Neuronal stem cell (in vitro differentiated cells): ENCODE data around the gene ADRM1.

Source experiments
- DNase-seq: peaks from one replicate; pipeline ENCODE4 v3.0.0-alpha.2; 2013; ENCODE audit warnings: low spot score
- H2AFZ ChIP-seq: one replicate; pipeline ENCODE4 v1.6.1; 2013; ENCODE audit warnings: mild to moderate bottlenecking, low read length, inconsistent platforms
- H2AK5ac ChIP-seq: 2 replicates; pipeline ENCODE4 v1.6.1; 2013; ENCODE audit warnings: low read depth, mild to moderate bottlenecking, inconsistent platforms, low read length, moderate library complexity, mixed read lengths
- H2BK120ac ChIP-seq: 2 replicates; pipeline ENCODE4 v1.6.1; 2013; ENCODE audit warnings: low read depth, mild to moderate bottlenecking, inconsistent platforms, low read length, moderate library complexity, mixed read lengths
- H2BK12ac ChIP-seq: one replicate; pipeline ENCODE4 v1.6.1; 2013; ENCODE audit warnings: low read length, inconsistent platforms
- H2BK15ac ChIP-seq: 2 replicates; pipeline ENCODE4 v1.6.1; 2013; ENCODE audit warnings: mild to moderate bottlenecking, low read length, inconsistent platforms, mixed read lengths
- H2BK5ac ChIP-seq: one replicate; pipeline ENCODE4 v1.6.1; 2013; ENCODE audit warnings: inconsistent platforms, mild to moderate bottlenecking, low read length, moderate library complexity
- H3K14ac ChIP-seq: one replicate; pipeline ENCODE4 v1.6.1; 2013; ENCODE audit warnings: low read length, inconsistent platforms
- H3K18ac ChIP-seq: 2 replicates; pipeline ENCODE4 v1.6.1; 2013; ENCODE audit warnings: low read length, inconsistent platforms
- H3K23ac ChIP-seq: 2 replicates; pipeline ENCODE4 v1.6.1; 2013; ENCODE audit warnings: low read depth, mild to moderate bottlenecking, mixed read lengths, low read length, inconsistent platforms; ENCODE audit not compliant: poor library complexity
- H3K27ac ChIP-seq: replicated peaks from 3 replicates; pipeline ENCODE4 v1.5.1; 2013; ENCODE audit warnings: low read length, inconsistent platforms
- H3K27me3 ChIP-seq, 3 experiments: 2 replicates each; pipeline ENCODE4 v1.6.1; 2013; ENCODE audit warnings: low read length in 3 of 3, mild to moderate bottlenecking in 2 of 3, inconsistent platforms in 1 of 3, low read depth in 1 of 3, mixed read lengths in 1 of 3, moderate library complexity in 1 of 3; ENCODE audit not compliant: control insufficient read depth in 3 of 3, insufficient read depth in 3 of 3
- H3K36me3 ChIP-seq, 2 donors: replicated peaks in 1 of 2; 2 replicates each; pipeline ENCODE4 v1.6.1; 2013; ENCODE audit warnings: low read length in 2 of 2; ENCODE audit not compliant: control insufficient read depth in 2 of 2, insufficient read depth in 2 of 2
- H3K4ac ChIP-seq: 2 replicates; pipeline ENCODE4 v1.6.1; 2013; ENCODE audit warnings: inconsistent platforms, mild to moderate bottlenecking, low read length, moderate library complexity
- H3K4me1 ChIP-seq, 2 donors: 1 replicate in 1 of 2; 2 replicates in 1 of 2; pipeline ENCODE4 v1.6.1; 2013; ENCODE audit warnings: low read length in 2 of 2, low read depth in 1 of 2; ENCODE audit not compliant: control insufficient read depth in 2 of 2, insufficient read depth in 1 of 2
- H3K4me2 ChIP-seq: one replicate; pipeline ENCODE4 v1.6.1; 2013; ENCODE audit warnings: mild to moderate bottlenecking, low read length, inconsistent platforms; ENCODE audit not compliant: insufficient read depth, poor library complexity, severe bottlenecking
- H3K4me3 ChIP-seq, 2 donors: 2 replicates each; pipeline ENCODE4 v1.5.1; 2013; ENCODE audit warnings: low read length in 2 of 2, mild to moderate bottlenecking in 2 of 2, inconsistent platforms in 1 of 2, moderate library complexity in 1 of 2
- H3K79me1 ChIP-seq: one replicate; pipeline ENCODE4 v1.6.1; 2013; ENCODE audit warnings: low read depth, mild to moderate bottlenecking, inconsistent platforms, low read length, moderate library complexity
- H3K9ac ChIP-seq: one replicate; pipeline ENCODE4 v1.6.1; 2013; ENCODE audit warnings: mild to moderate bottlenecking, low read depth, low read length, inconsistent platforms; ENCODE audit not compliant: poor library complexity
- H3K9me3 ChIP-seq, 2 donors: replicated peaks in 1 of 2; 2 replicates each; pipeline versions ENCODE3 to v1.6.1; 2013; ENCODE audit warnings: low read length in 2 of 2, mild to moderate bottlenecking in 2 of 2, inconsistent platforms in 1 of 2, low read depth in 1 of 2, mixed read lengths in 1 of 2, moderate library complexity in 1 of 2; ENCODE audit not compliant: control insufficient read depth in 2 of 2, insufficient read depth in 1 of 2
- H4K8ac ChIP-seq: one replicate; pipeline ENCODE4 v1.6.1; 2013; ENCODE audit warnings: low read depth, mild to moderate bottlenecking, inconsistent platforms, low read length, moderate library complexity
- H4K91ac ChIP-seq: one replicate; pipeline ENCODE4 v1.6.1; 2013; ENCODE audit warnings: low read length, low read depth, mild to moderate bottlenecking, inconsistent platforms; ENCODE audit not compliant: poor library complexity
- WGBS, 2 donors: extraction: QIAGEN DNeasy Blood & Tissue Kit; methylation state at CpG; one replicate each; pipeline ENCODE4 v1.1.7; 2013; ENCODE audit warnings: missing lambda C conversion rate in 2 of 2, mixed read lengths in 1 of 2; ENCODE audit not compliant: insufficient read length in 2 of 2, insufficient replicate concordance in 1 of 2; ENCODE audit errors: extremely low coverage in 2 of 2; 5-methylcytosine and 5-hydroxymethylcytosine counted together

ADRM1 gene

GRCh38 chr20:62311832-62312661, 9.2 kb downstream of the ADRM1 start:
- peaks cover 74 to 80% of the 10 kb centered on the region in 2 donors for H3K36me3 ChIP-seq
- no peak overlapping the region for H3K27ac ChIP-seq
- H2BK120ac ChIP-seq = no peak overlapping the region
- H3K27me3 ChIP-seq = no peaks in the 10 kb centered on the region
- H3K4ac ChIP-seq = no peak overlapping the region
- no peaks in the 10 kb centered on the region for H3K4me1 ChIP-seq
- no peak overlapping the region for H2BK12ac ChIP-seq
- H4K91ac ChIP-seq = no peak overlapping the region
- no peak overlapping the region for H3K18ac ChIP-seq
- no peak overlapping the region for H3K4me3 ChIP-seq
- no peak for DNase-seq
- H2AK5ac ChIP-seq = no peak overlapping the region
- H2BK15ac ChIP-seq = no peak overlapping the region
- H3K4me2 ChIP-seq = no peak overlapping the region
- H3K9ac ChIP-seq = no peak overlapping the region
- no CpG with 5 or more reads among the region's 60 CpGs for WGBS, 2 donors
- no peak overlapping the region for H2AFZ ChIP-seq
- no peaks in the 10 kb centered on the region for H3K9me3 ChIP-seq
- peaks cover 12% of the 10 kb centered on the region for H3K79me1 ChIP-seq
- H3K23ac ChIP-seq = no peak overlapping the region
- no peak overlapping the region for H2BK5ac ChIP-seq
- H3K14ac ChIP-seq = no peak overlapping the region
- H4K8ac ChIP-seq = no peak overlapping the region

GRCh38 chr20:62312662-62312977, 9.8 kb downstream of the ADRM1 start:
- WGBS, 2 donors = no CpG with 5 or more reads among the region's 16 CpGs
- Histone ChIP-seq H3K79me1 (peaks cover 9% of the 10 kb centered on the region), H2BK120ac (no peak overlapping the region), H2BK15ac (no peak overlapping the region), H3K23ac (no peak overlapping the region), H2BK12ac (no peak overlapping the region), H3K4me1 (no peaks in the 10 kb centered on the region), H3K18ac (no peak overlapping the region), H2AFZ (no peak overlapping the region), H3K14ac (no peak overlapping the region), H4K8ac (no peak overlapping the region), H2BK5ac (no peak overlapping the region), H3K36me3 (peaks cover 74 to 80% of the 10 kb centered on the region in 2 donors), H2AK5ac (no peak overlapping the region), H3K4me3 (no peak overlapping the region), H3K9ac (peak overlapping the region; percentile 77), H3K4ac (no peak overlapping the region), H3K9me3 (no peaks in the 10 kb centered on the region), H4K91ac (no peak overlapping the region), H3K27ac (no peak overlapping the region), H3K4me2 (no peak overlapping the region), H3K27me3 (no peaks in the 10 kb centered on the region)
- no peak for DNase-seq

- no peak overlapping the region for H2BK5ac ChIP-seq
- H2BK120ac ChIP-seq = no peak overlapping the region
- no peak overlapping the region for H3K23ac ChIP-seq
- H3K79me1 ChIP-seq = peaks cover 9% of the 10 kb centered on the region
- WGBS, 2 donors = no CpG with 5 or more reads among the region's 26 CpGs
- H3K4ac ChIP-seq = no peak overlapping the region
- H3K9ac ChIP-seq = peak overlapping the region; percentile 77
- H3K14ac ChIP-seq = peak overlapping the region; percentile 38
- no peak overlapping the region for H2BK15ac ChIP-seq
- H3K27ac ChIP-seq = no peak overlapping the region
- H2AFZ ChIP-seq = no peak overlapping the region
- no peak overlapping the region for H2BK12ac ChIP-seq
- no peaks in the 10 kb centered on the region for H3K9me3 ChIP-seq
- H3K27me3 ChIP-seq = no peaks in the 10 kb centered on the region
- H3K18ac ChIP-seq = no peak overlapping the region
- no peak for DNase-seq
- no peak overlapping the region for H3K4me2 ChIP-seq
- H3K4me1 ChIP-seq = no peaks in the 10 kb centered on the region
- no peak overlapping the region for H2AK5ac ChIP-seq
- H3K4me3 ChIP-seq = no peak overlapping the region
- H3K36me3 ChIP-seq = peaks cover 70 to 76% of the 10 kb centered on the region in 2 donors
- H4K91ac ChIP-seq = no peak overlapping the region
- H4K8ac ChIP-seq = no peak overlapping the region
Observed at GRCh38 chr20:62313021-62313420, 10.2 kb downstream of the ADRM1 start.

GRCh38 chr20:62313460-62314338, 10.9 kb downstream of the ADRM1 start:
- no peak overlapping the region for H2BK120ac ChIP-seq
- H2AK5ac ChIP-seq = no peak overlapping the region
- peaks cover 64 to 74% of the 10 kb centered on the region in 2 donors for H3K36me3 ChIP-seq
- H2BK5ac ChIP-seq = no peak overlapping the region
- no peak overlapping the region for H3K4ac ChIP-seq
- no peak overlapping the region for H4K8ac ChIP-seq
- H3K4me3 ChIP-seq = no peak overlapping the region
- H2BK15ac ChIP-seq = no peak overlapping the region
- no peak overlapping the region for H3K27ac ChIP-seq
- H3K79me1 ChIP-seq = peaks cover 9% of the 10 kb centered on the region
- H3K14ac ChIP-seq = no peak overlapping the region
- no peak overlapping the region for H4K91ac ChIP-seq
- peak overlapping the region; percentile 65 for H3K23ac ChIP-seq
- no CpG with 5 or more reads among the region's 55 CpGs for WGBS, 2 donors
- H3K4me2 ChIP-seq = no peak overlapping the region
- no peak overlapping the region for H3K9ac ChIP-seq
- H2BK12ac ChIP-seq = no peak overlapping the region
- no peaks in the 10 kb centered on the region for H3K9me3 ChIP-seq
- DNase-seq = no peak
- no peak overlapping the region for H3K18ac ChIP-seq
- no peaks in the 10 kb centered on the region for H3K4me1 ChIP-seq
- H3K27me3 ChIP-seq = no peaks in the 10 kb centered on the region
- no peak overlapping the region for H2AFZ ChIP-seq
